ENCODE measurements around the gene SIT1. TPM values are rescaled to one million over a fixed set of nuclear protein-coding genes. Genes with fewer than 3 reads are reported as not detected.

The SIT1 gene
- total and polyA plus RNA-seq, 7 experiments from 2014 or later = 16.9 to 225 (median 45.9) TPM

DNA sequence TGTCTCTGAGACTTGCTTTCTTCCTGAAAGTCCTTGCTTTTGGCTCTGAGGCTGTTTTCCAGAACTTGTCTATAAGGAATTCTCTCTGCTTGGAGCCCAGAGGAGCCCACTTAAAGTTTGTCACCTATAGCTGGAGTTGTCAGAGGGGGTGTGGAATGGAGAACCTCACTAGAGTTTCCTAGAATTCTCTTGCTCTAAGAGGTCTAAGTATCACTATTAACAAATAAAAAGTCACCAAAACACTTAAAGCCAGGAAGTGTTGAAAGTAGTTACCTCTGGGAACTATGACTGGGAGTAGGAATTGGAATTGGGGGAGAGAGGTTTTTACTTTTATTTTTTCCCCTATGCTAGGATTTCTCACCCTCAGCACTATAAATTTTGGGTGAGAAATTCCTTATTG is 15.0 kb downstream of the SIT1 start:
- Histone ChIP-seq H3K27me3 (ENCODE audit: control insufficient read depth in 2 of 2, insufficient read depth in 2 of 2, low read length in 2 of 2) (no peaks in the 10 kb centered on the region), H3K36me3 (ENCODE audit: control insufficient read depth in 2 of 3, insufficient read depth in 3 of 3, low read length in 3 of 3) (no peaks in the 10 kb centered on the region), H3K4me3 (ENCODE audit: low read length) (no peak overlapping the region), H3K4me1 (ENCODE audit: control insufficient read depth in 2 of 2, insufficient read depth in 2 of 2, low read length in 2 of 2) (peaks cover 19 to 35% of the 10 kb centered on the region in 2 donors), H3K9me3 (ENCODE audit: control insufficient read depth in 2 of 3, low read length in 3 of 3) (no peaks in the 10 kb centered on the region), H3K27ac (ENCODE audit: low read depth, low read length) (no peak overlapping the region)
- Mint-ChIP-seq H3K27ac (peak overlapping the region in 4 of 9 donors; percentile 45 to 90 (median 63)), H3K4me1 (peaks cover 34 to 58% (median 47%) of the 10 kb centered on the region in 7 donors), H3K4me3 (no peak overlapping the region), H3K36me3 (peaks cover 3 to 18% (median 6%) of the 10 kb centered on the region in 5 donors), H3K27me3 (no peaks in the 10 kb centered on the region), H3K9me3 (peaks cover 0 to 5% (median 0%) of the 10 kb centered on the region in 11 donors)
- intact Hi-C loops (cut with micrococcal nuclease) = no loop called here
- DNase-seq = no peak
- ChIA-PET CTCF (interaction anchor here (1.2 kb wide), 1 partner anchor 23 kb away, joined by 3 read pairs; the partner anchor contains the start of gene CCDC107), POLR2A (interaction anchor here (0.7 to 1.7 kb wide), 6 partner anchors 11 to 56 kb away, joined by 3 to 6 read pairs (median 4); partner anchors contain the start of gene TPM2)
- no peak for ATAC-seq

DNA sequence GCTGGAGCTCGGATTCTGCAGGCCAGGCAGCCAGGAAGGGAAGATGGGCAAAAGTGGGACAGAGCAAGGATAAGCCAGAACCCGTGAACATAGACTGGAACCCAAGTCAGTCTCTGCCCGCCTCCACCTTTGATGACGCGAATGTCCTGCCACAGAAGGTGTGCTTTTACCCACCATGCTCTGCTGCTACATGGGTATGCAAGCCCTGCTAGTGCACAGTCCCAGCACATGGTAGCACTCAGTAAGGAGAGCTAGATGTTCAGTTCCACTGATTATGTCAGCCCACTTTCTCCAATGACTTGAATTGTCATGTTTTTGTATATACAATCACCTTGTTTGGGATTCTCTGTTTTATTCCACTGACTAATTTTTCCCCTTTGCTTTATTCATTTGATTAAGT is 21.1 kb downstream of the SIT1 start:
- POLR2A ChIA-PET = interaction anchor here (0.6 to 1.5 kb wide), 5 partner anchors 10 to 61 kb away, joined by 4 to 5 read pairs (median 5); no protein-coding TSS in a partner anchor
- Mint-ChIP-seq H3K9me3 (no peaks in the 10 kb centered on the region), H3K4me1 (peaks cover 3 to 13% (median 7%) of the 10 kb centered on the region in 7 donors), H3K36me3 (peaks cover 0 to 1% (median 0%) of the 10 kb centered on the region in 5 donors), H3K4me3 (no peak overlapping the region), H3K27ac (no peak overlapping the region), H3K27me3 (no peaks in the 10 kb centered on the region)
- H3K9me3 ChIP-seq (ENCODE audit: control insufficient read depth in 2 of 3, low read length in 3 of 3) = no peaks in the 10 kb centered on the region
- no peak overlapping the region for H3K4me3 ChIP-seq (ENCODE audit: low read length)
- DNase-seq = no peak
- CTCF ChIA-PET = interaction anchor here (4.5 kb wide), 1 partner anchor 19 kb away, joined by 17 read pairs; no protein-coding TSS in a partner anchor
- no peak for ATAC-seq
- intact Hi-C loops (cut with micrococcal nuclease) = no loop called here
- H3K36me3 ChIP-seq (ENCODE audit: control insufficient read depth in 2 of 3, insufficient read depth in 3 of 3, low read length in 3 of 3) = no peaks in the 10 kb centered on the region
- no peaks in the 10 kb centered on the region for H3K27me3 ChIP-seq (ENCODE audit: control insufficient read depth in 2 of 2, insufficient read depth in 2 of 2, low read length in 2 of 2)
- no peaks in the 10 kb centered on the region for H3K4me1 ChIP-seq (ENCODE audit: control insufficient read depth in 2 of 2, insufficient read depth in 2 of 2, low read length in 2 of 2)
- H3K27ac ChIP-seq (ENCODE audit: low read depth, low read length) = no peak overlapping the region

DNA sequence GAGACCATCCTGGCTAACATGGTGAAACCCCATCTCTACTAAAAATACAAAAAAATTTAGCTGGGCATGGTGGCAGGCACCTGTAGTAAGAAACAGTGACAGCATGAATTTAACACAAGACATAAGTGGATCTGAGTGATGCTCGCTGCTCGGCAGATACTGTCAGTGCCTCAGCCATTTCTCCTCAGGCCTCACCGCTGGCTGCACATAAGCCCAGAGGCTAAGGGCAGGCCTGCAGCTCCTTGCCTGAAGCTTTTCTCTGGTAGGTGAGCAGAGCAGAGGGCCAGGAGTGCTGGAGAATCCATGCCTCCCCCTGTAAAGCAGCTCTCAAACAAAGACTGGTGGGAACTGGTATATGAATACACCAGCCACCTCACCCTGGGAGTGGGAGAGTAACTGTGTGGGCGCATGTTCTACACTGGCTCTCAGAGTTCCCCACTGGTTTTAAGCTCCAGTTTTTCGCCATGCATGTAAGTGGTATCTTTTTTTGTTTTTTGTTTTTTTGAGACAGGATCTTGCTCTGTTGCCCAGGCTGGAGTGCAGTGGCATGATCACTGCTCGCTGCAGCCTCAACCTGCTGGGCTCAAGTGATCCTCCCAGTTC is 22.2 kb downstream of the SIT1 start:
- no peaks in the 10 kb centered on the region for H3K36me3 Mint-ChIP-seq
- Histone ChIP-seq H3K4me1 (ENCODE audit: control insufficient read depth in 2 of 2, insufficient read depth in 2 of 2, low read length in 2 of 2) (no peaks in the 10 kb centered on the region), H3K27me3 (ENCODE audit: control insufficient read depth in 2 of 2, insufficient read depth in 2 of 2, low read length in 2 of 2) (no peaks in the 10 kb centered on the region), H3K9me3 (ENCODE audit: control insufficient read depth in 2 of 3, low read length in 3 of 3) (no peaks in the 10 kb centered on the region), H3K4me3 (ENCODE audit: low read length) (no peak overlapping the region), H3K27ac (ENCODE audit: low read depth, low read length) (no peak overlapping the region), H3K36me3 (ENCODE audit: control insufficient read depth in 2 of 3, insufficient read depth in 3 of 3, low read length in 3 of 3) (no peaks in the 10 kb centered on the region)
- H3K9me3 Mint-ChIP-seq = no peaks in the 10 kb centered on the region
- intact Hi-C loops (cut with micrococcal nuclease) = no loop called here
- H3K4me1 Mint-ChIP-seq = peaks cover 2 to 12% (median 6%) of the 10 kb centered on the region in 7 donors
- POLR2A ChIA-PET = interaction anchor here (0.5 to 1.5 kb wide), 6 partner anchors 9 to 62 kb away, joined by 3 to 5 read pairs (median 4); no protein-coding TSS in a partner anchor
- DNase-seq (no peak), ATAC-seq (no peak)
- CTCF ChIA-PET = interaction anchor here (0.6 to 4.5 kb wide), 4 partner anchors 17 to 262 kb away, joined by 3 to 17 read pairs (median 3); no protein-coding TSS in a partner anchor
- H3K27ac Mint-ChIP-seq = no peak overlapping the region
- H3K27me3 Mint-ChIP-seq = no peaks in the 10 kb centered on the region
- H3K4me3 Mint-ChIP-seq = no peak overlapping the region

DNA sequence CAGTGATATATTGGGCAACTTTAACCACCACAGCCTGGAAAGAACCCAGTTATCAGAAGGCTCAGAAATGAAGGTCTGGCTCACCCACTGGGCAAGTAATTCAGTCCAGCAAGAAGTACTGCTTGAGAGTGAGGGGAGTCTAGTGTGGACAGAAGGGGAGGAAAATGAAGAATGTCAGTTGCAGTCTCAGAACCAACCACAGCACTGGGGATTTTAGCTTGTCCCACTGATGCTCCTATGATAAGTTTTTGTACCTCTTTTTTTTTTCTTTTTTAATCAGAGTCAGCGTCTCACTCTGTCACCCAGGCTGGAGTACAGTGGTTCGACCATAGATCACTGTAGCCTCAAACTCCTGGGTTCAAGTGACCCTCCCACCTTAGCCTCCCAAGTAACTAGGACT is 23.2 kb downstream of the SIT1 start:
- Histone ChIP-seq H3K4me3 (ENCODE audit: low read length) (no peak overlapping the region), H3K36me3 (ENCODE audit: control insufficient read depth in 2 of 3, insufficient read depth in 3 of 3, low read length in 3 of 3) (no peaks in the 10 kb centered on the region), H3K4me1 (ENCODE audit: control insufficient read depth in 2 of 2, insufficient read depth in 2 of 2, low read length in 2 of 2) (no peaks in the 10 kb centered on the region), H3K27me3 (ENCODE audit: control insufficient read depth in 2 of 2, insufficient read depth in 2 of 2, low read length in 2 of 2) (no peaks in the 10 kb centered on the region), H3K27ac (ENCODE audit: low read depth, low read length) (no peak overlapping the region), H3K9me3 (ENCODE audit: control insufficient read depth in 2 of 3, low read length in 3 of 3) (no peaks in the 10 kb centered on the region)
- CTCF ChIA-PET = interaction anchor here (4.5 kb wide), 1 partner anchor 16 kb away, joined by 17 read pairs; no protein-coding TSS in a partner anchor
- no peaks in the 10 kb centered on the region for H3K27me3 Mint-ChIP-seq
- H3K4me3 Mint-ChIP-seq = no peak overlapping the region
- H3K9me3 Mint-ChIP-seq = no peaks in the 10 kb centered on the region
- POLR2A ChIA-PET = no interaction called here
- ATAC-seq (no peak), DNase-seq (no peak)
- H3K36me3 Mint-ChIP-seq = no peaks in the 10 kb centered on the region
- no peak overlapping the region for H3K27ac Mint-ChIP-seq
- intact Hi-C loops (cut with micrococcal nuclease) = no loop called here
- peaks cover 2 to 12% (median 6%) of the 10 kb centered on the region in 7 donors for H3K4me1 Mint-ChIP-seq

DNA sequence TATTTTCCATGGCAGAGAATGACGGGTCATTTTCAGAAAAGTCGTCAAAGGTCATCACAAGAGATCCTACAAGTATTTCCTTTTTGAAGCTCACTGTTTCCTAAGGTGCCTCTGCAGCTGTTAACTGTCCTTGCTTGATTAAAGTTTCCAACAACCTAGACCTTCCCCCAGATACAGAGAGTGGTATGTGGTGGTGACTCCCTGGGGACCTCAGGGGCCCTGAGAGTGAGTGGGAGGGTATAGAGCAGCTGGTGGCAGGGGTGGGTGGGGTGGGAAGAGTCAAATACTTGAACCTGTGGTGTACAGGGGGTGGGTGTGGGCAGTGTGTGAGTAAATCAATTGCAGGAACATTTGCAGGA is 31.0 kb downstream of the SIT1 start:
- Histone ChIP-seq H3K27me3 (ENCODE audit: control insufficient read depth in 2 of 2, insufficient read depth in 2 of 2, low read length in 2 of 2) (no peaks in the 10 kb centered on the region), H3K4me3 (ENCODE audit: low read length) (no peak overlapping the region), H3K36me3 (ENCODE audit: control insufficient read depth in 2 of 3, insufficient read depth in 3 of 3, low read length in 3 of 3) (no peaks in the 10 kb centered on the region), H3K27ac (ENCODE audit: low read depth, low read length) (no peak overlapping the region), H3K4me1 (ENCODE audit: control insufficient read depth in 2 of 2, insufficient read depth in 2 of 2, low read length in 2 of 2) (peaks cover 27 to 36% of the 10 kb centered on the region in 2 donors), H3K9me3 (ENCODE audit: control insufficient read depth in 2 of 3, low read length in 3 of 3) (no peaks in the 10 kb centered on the region)
- intact Hi-C loops (cut with micrococcal nuclease) = loop anchor here in 1 of 2 donors (5.0 kb wide), 1 partner anchor 263 kb away; no protein-coding TSS in a partner anchor
- ATAC-seq (no peak), DNase-seq (no peak)
- Mint-ChIP-seq H3K27me3 (no peaks in the 10 kb centered on the region), H3K36me3 (peaks cover 0 to 2% (median 0%) of the 10 kb centered on the region in 5 donors), H3K27ac (peak overlapping the region in 6 of 9 donors; percentile 43 to 92 (median 74)), H3K4me3 (peak overlapping the region in 5 of 10 donors; percentile 18 to 86 (median 63)), H3K4me1 (peaks cover 33 to 44% (median 39%) of the 10 kb centered on the region in 7 donors), H3K9me3 (no peaks in the 10 kb centered on the region)
- ChIA-PET CTCF (interaction anchor here (0.9 to 12.7 kb wide), 4 partner anchors 13 to 72 kb away, joined by 3 to 118 read pairs (median 40); partner anchors contain the start of genes CCDC107, RMRP and SIT1), POLR2A (interaction anchor here (0.7 to 1.7 kb wide), 8 partner anchors 9 to 262 kb away, joined by 3 to 5 read pairs (median 4); partner anchors contain the start of genes CCDC107, CREB3, RMRP and TLN1)

DNA sequence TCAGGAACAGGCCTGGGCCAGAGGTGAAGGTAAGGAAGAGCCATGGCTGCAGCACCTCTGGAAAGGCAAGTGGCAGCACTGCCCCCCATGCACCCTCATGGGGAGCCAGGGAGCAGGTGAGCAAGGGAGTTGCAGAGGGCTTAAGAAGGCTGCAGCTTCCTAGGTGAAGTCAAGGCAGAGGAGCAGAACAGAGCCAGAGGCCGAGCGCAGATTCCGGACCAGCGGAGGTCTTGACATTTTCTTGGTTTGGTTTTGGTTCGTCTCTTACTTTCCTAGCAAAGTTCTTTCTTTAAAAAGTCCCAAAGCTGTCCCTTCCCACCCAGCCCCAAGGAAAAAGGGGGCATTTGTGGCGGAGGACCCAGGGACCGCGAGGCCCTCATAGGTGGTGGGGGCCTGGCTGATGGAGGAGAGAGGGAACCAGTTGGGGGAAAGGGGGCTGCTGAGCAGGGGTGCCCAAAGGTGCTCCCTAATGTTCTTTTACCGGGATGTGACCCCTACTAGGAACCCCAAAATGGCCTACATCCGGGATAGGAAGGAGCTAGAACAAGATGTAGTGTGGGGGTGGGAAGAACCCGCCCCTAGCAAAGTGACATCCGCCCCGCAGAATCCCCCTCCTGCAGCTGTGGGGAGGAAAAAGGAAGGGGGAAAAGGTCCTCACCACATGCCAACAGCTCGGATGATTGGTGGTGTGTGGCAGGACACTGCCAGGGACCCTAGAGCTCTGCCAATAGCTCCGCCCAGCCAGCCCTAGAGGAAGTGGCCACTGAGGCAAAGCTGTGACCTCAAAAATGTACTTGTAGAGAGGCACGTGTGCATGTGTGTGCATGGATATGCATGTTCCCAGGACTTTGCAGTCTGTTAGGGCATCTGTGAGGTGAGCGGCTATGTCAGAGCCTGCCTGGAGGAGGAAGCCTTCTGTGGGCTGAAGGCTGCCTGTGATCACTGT is 31.6 kb downstream of the SIT1 start:
- Histone ChIP-seq H3K4me1 (ENCODE audit: control insufficient read depth in 2 of 2, insufficient read depth in 2 of 2, low read length in 2 of 2) (peaks cover 27 to 36% of the 10 kb centered on the region in 2 donors), H3K27me3 (ENCODE audit: control insufficient read depth in 2 of 2, insufficient read depth in 2 of 2, low read length in 2 of 2) (no peaks in the 10 kb centered on the region), H3K9me3 (ENCODE audit: control insufficient read depth in 2 of 3, low read length in 3 of 3) (no peaks in the 10 kb centered on the region), H3K4me3 (ENCODE audit: low read length) (peak overlapping the region; percentile 25), H3K36me3 (ENCODE audit: control insufficient read depth in 2 of 3, insufficient read depth in 3 of 3, low read length in 3 of 3) (no peaks in the 10 kb centered on the region), H3K27ac (ENCODE audit: low read depth, low read length) (peak overlapping the region; percentile 38)
- peaks cover 33 to 44% (median 38%) of the 10 kb centered on the region in 7 donors for H3K4me1 Mint-ChIP-seq
- DNase-seq = peak in 2 of 9 donors; percentile 7 to 42
- intact Hi-C loops (cut with micrococcal nuclease) = loop anchor here in 1 of 2 donors (5.0 kb wide), 1 partner anchor 263 kb away; no protein-coding TSS in a partner anchor
- CTCF ChIA-PET = interaction anchor here (0.9 to 12.7 kb wide), 4 partner anchors 14 to 73 kb away, joined by 3 to 118 read pairs (median 40); partner anchors contain the start of genes CCDC107, RMRP and SIT1
- H3K27me3 Mint-ChIP-seq = no peaks in the 10 kb centered on the region
- POLR2A ChIA-PET = interaction anchor here (1.0 to 1.7 kb wide), 9 partner anchors 10 to 113 kb away, joined by 3 to 5 read pairs (median 4); partner anchors contain the start of genes CCDC107, CREB3, RMRP and TLN1
- peak overlapping the region in 8 of 10 donors; percentile 18 to 89 (median 67) for H3K4me3 Mint-ChIP-seq
- peaks cover 0 to 2% (median 0%) of the 10 kb centered on the region in 5 donors for H3K36me3 Mint-ChIP-seq
- no peaks in the 10 kb centered on the region for H3K9me3 Mint-ChIP-seq
- peak; percentile 54 for ATAC-seq
- peak overlapping the region in 8 of 9 donors; percentile 45 to 92 (median 87) for H3K27ac Mint-ChIP-seq

Measured in naive thymus-derived CD4-positive, alpha-beta T cell (primary cell).